Breast epithelium (tissue), 3 donors: Measurements from ENCODE around the gene ITPR1.

Experiments
- POLR2A ChIP-seq: fragments of 450-650 bp; IDR thresholded peaks from one replicate; pipeline ENCODE4 v1.6.1; 2016; ENCODE audit warnings: antibody characterized with exemption, mild to moderate bottlenecking, moderate library complexity
- POLR2AphosphoS5 ChIP-seq, 3 donors: sonication (generic); formaldehyde crosslinking; IDR thresholded peaks; one replicate each; pipeline ENCODE4 v1.6.1; 2017; ENCODE audit warnings: antibody characterized with exemption in 3 of 3
- TF ChIP-seq, protein P1 (sequence below), 3 donors: fragments of 450-650 bp; IDR thresholded peaks; one replicate each; pipeline ENCODE4 v1.5.1; 2016 to 2017; ENCODE audit warnings: antibody characterized with exemption in 3 of 3, mild to moderate bottlenecking in 3 of 3, moderate library complexity in 3 of 3

GRCh38 chr3:4501927-4502326, 8.8 kb downstream of the ITPR1 start:
- TF ChIP-seq, protein P1, sequence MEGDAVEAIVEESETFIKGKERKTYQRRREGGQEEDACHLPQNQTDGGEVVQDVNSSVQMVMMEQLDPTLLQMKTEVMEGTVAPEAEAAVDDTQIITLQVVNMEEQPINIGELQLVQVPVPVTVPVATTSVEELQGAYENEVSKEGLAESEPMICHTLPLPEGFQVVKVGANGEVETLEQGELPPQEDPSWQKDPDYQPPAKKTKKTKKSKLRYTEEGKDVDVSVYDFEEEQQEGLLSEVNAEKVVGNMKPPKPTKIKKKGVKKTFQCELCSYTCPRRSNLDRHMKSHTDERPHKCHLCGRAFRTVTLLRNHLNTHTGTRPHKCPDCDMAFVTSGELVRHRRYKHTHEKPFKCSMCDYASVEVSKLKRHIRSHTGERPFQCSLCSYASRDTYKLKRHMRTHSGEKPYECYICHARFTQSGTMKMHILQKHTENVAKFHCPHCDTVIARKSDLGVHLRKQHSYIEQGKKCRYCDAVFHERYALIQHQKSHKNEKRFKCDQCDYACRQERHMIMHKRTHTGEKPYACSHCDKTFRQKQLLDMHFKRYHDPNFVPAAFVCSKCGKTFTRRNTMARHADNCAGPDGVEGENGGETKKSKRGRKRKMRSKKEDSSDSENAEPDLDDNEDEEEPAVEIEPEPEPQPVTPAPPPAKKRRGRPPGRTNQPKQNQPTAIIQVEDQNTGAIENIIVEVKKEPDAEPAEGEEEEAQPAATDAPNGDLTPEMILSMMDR (IDR thresholded peaks at IDR 0.05): no peak
- TF ChIP-seq POLR2AphosphoS5 (IDR thresholded peaks at IDR 0.05): no peak
- TF ChIP-seq POLR2A: no peak
